Sigmoid colon (tissue), 4 donors: ENCODE results near the gene MYL7.

Experiments used
- EP300 ChIP-seq, 4 donors: sonication (generic); formaldehyde crosslinking; IDR thresholded peaks; one replicate each; pipeline ENCODE4 v1.6.1; 2017; ENCODE audit warnings: antibody characterized with exemption in 4 of 4
- POLR2A ChIP-seq, 2 donors: fragments of 450-650 bp; IDR thresholded peaks; one replicate each; pipeline ENCODE4 v1.6.1; 2016; ENCODE audit warnings: antibody characterized with exemption in 2 of 2, mild to moderate bottlenecking in 2 of 2, moderate library complexity in 2 of 2
- POLR2AphosphoS5 ChIP-seq, 4 donors: sonication (generic); formaldehyde crosslinking; IDR thresholded peaks; one replicate each; pipeline ENCODE4 v1.6.1; 2017; ENCODE audit warnings: antibody characterized with exemption in 4 of 4
- TF ChIP-seq, protein P1 (sequence below), 4 experiments: fragments of 450-650 bp in 3 of 4; fragments of 200-600 bp in 1 of 4; IDR thresholded peaks; one replicate each; pipeline ENCODE4 v1.5.1; 2016 to 2019; ENCODE audit warnings: antibody characterized with exemption in 4 of 4, mild to moderate bottlenecking in 3 of 4, moderate library complexity in 2 of 4

DNA sequence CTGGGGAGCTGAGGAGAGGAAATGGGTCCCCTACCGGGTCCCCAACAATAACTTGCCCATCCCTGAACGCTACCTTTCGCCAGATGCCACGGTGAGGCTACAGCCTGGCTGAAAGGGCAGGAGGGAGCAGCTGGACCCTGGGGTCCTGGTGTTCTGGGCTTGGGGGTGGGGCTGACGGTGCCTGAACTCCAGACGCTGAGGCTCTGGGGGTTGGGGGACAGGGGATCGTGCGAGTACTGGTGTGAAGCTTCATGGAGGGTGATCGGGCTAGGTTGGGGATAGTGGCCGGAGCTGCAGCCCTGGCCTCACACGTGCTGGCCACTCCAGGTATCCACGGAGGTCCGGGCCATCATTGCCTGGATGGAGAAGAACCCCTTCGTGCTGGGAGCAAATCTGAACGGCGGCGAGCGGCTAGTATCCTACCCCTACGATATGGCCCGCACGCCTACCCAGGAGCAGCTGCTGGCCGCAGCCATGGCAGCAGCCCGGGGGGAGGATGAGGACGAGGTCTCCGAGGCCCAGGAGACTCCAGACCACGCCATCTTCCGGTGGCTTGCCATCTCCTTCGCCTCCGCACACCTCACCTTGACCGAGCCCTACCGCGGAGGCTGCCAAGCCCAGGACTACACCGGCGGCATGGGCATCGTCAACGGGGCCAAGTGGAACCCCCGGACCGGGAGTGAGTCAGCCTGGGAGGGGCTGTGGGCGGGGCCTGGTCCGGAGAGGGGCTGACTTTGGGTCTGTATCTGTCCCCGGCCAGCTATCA is 28.7 kb downstream of the MYL7 start:
- TF ChIP-seq, protein P1, sequence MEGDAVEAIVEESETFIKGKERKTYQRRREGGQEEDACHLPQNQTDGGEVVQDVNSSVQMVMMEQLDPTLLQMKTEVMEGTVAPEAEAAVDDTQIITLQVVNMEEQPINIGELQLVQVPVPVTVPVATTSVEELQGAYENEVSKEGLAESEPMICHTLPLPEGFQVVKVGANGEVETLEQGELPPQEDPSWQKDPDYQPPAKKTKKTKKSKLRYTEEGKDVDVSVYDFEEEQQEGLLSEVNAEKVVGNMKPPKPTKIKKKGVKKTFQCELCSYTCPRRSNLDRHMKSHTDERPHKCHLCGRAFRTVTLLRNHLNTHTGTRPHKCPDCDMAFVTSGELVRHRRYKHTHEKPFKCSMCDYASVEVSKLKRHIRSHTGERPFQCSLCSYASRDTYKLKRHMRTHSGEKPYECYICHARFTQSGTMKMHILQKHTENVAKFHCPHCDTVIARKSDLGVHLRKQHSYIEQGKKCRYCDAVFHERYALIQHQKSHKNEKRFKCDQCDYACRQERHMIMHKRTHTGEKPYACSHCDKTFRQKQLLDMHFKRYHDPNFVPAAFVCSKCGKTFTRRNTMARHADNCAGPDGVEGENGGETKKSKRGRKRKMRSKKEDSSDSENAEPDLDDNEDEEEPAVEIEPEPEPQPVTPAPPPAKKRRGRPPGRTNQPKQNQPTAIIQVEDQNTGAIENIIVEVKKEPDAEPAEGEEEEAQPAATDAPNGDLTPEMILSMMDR (IDR thresholded peaks at IDR 0.05), result no peak
- no peak for TF ChIP-seq POLR2AphosphoS5 (IDR thresholded peaks at IDR 0.05)
- TF ChIP-seq POLR2A (IDR thresholded peaks at IDR 0.05), result no peak
- TF ChIP-seq EP300 (IDR thresholded peaks at IDR 0.05), result no peak
